Lower leg skin (tissue), 3 donors: ENCODE results near the gene LRRC15.

ENCODE experiments used
- POLR2A ChIP-seq, 2 donors: fragments of 450-650 bp; IDR thresholded peaks; one replicate each; pipeline ENCODE4 v1.6.1; 2016 to 2017; ENCODE audit warnings: antibody characterized with exemption in 2 of 2, mild to moderate bottlenecking in 1 of 2, moderate library complexity in 1 of 2
- TF ChIP-seq, protein P1 (sequence below), 3 donors: fragments of 450-650 bp; IDR thresholded peaks; one replicate each; pipeline ENCODE4 v1.5.1; 2016; ENCODE audit warnings: antibody characterized with exemption in 3 of 3, mild to moderate bottlenecking in 3 of 3, moderate library complexity in 2 of 3

DNA sequence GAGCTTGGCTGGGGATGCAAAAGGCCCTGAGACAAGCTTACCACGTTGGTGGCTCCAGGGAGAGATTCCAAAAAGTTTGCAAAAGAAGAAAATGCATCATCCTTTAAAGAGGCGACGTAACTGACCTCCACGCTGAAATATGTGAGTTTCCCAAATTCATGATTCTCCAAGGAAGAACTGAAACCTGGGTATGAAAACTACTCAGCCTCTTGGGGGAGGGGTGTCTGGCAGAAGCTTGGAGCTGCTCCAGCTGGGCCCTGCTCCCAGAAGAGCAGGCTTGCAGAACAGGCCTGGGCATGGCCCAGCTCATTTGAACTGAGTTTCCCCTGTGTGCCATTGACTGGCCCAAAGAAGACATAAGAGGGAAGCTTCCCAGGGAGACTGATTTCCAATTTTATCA is 39.0 kb downstream of the LRRC15 start:
- TF ChIP-seq, protein P1, sequence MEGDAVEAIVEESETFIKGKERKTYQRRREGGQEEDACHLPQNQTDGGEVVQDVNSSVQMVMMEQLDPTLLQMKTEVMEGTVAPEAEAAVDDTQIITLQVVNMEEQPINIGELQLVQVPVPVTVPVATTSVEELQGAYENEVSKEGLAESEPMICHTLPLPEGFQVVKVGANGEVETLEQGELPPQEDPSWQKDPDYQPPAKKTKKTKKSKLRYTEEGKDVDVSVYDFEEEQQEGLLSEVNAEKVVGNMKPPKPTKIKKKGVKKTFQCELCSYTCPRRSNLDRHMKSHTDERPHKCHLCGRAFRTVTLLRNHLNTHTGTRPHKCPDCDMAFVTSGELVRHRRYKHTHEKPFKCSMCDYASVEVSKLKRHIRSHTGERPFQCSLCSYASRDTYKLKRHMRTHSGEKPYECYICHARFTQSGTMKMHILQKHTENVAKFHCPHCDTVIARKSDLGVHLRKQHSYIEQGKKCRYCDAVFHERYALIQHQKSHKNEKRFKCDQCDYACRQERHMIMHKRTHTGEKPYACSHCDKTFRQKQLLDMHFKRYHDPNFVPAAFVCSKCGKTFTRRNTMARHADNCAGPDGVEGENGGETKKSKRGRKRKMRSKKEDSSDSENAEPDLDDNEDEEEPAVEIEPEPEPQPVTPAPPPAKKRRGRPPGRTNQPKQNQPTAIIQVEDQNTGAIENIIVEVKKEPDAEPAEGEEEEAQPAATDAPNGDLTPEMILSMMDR (IDR thresholded peaks at IDR 0.05): no peak
- TF ChIP-seq POLR2A (IDR thresholded peaks at IDR 0.05): no peak
